ENCODE results near the gene IL6.
"Not testable (repeated sequence)": the region's sequence is repeated elsewhere in the genome, so short reads cannot be mapped to it uniquely, and the experiment has no call there.

DNA sequence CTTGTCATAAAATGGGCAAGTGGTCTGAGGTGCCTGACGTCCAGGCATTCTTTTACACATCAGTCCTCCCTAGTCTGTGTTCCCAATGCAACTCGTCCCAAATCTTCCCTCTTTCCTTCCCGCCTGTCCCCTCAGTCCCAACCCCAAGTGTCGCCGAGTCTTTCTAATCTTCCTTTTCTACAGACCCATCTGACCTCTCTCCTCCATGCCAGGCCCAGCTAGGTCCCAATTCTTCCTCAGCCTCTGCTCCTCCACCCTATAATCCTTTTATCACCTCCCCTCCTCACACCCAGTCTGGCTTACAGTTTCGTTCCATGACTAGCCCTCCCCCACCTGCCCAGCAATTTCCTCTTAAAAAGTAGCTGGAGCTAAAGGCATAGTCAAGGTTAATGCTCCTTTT, 22.3 kb upstream of the IL6 start:
- not testable (repeated sequence) for TF ChIP-seq POLR2AphosphoS2 (IDR thresholded peaks at IDR 0.05; ENCODE audit: low read depth, low read length); RCOR1 (conservative IDR thresholded peaks at IDR 0.05; ENCODE audit: low read depth, low read length)
- TF ChIP-seq, protein P1, sequence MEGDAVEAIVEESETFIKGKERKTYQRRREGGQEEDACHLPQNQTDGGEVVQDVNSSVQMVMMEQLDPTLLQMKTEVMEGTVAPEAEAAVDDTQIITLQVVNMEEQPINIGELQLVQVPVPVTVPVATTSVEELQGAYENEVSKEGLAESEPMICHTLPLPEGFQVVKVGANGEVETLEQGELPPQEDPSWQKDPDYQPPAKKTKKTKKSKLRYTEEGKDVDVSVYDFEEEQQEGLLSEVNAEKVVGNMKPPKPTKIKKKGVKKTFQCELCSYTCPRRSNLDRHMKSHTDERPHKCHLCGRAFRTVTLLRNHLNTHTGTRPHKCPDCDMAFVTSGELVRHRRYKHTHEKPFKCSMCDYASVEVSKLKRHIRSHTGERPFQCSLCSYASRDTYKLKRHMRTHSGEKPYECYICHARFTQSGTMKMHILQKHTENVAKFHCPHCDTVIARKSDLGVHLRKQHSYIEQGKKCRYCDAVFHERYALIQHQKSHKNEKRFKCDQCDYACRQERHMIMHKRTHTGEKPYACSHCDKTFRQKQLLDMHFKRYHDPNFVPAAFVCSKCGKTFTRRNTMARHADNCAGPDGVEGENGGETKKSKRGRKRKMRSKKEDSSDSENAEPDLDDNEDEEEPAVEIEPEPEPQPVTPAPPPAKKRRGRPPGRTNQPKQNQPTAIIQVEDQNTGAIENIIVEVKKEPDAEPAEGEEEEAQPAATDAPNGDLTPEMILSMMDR (IDR thresholded peaks at IDR 0.05 in 2 of 3, conservative IDR thresholded peaks at IDR 0.05 in 1 of 3; ENCODE audit: control insufficient read depth in 2 of 3, extremely low read depth in 1 of 3, insufficient read depth in 1 of 3, low read depth in 3 of 3, low read length in 3 of 3) = not testable (repeated sequence)
- TF ChIP-seq, protein P2, sequence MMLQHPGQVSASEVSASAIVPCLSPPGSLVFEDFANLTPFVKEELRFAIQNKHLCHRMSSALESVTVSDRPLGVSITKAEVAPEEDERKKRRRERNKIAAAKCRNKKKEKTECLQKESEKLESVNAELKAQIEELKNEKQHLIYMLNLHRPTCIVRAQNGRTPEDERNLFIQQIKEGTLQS (IDR thresholded peaks at IDR 0.05; ENCODE audit: borderline replicate concordance, extremely low read depth, low read depth, low read length) = not testable (repeated sequence)
